GM21367 (cell line): ENCODE data around the gene POU2AF1.
"Not testable (repeated sequence)": the region's sequence is repeated elsewhere in the genome, so short reads cannot be mapped to it uniquely, and the experiment has no call there.

ENCODE experiments used
- ATAC-seq: cut with Tn5 transposase; IDR thresholded peaks from one replicate; pipeline ENCODE4 v1.9.1; 2021; ENCODE audit not compliant: unreplicated experiment

Gene POU2AF1

DNA sequence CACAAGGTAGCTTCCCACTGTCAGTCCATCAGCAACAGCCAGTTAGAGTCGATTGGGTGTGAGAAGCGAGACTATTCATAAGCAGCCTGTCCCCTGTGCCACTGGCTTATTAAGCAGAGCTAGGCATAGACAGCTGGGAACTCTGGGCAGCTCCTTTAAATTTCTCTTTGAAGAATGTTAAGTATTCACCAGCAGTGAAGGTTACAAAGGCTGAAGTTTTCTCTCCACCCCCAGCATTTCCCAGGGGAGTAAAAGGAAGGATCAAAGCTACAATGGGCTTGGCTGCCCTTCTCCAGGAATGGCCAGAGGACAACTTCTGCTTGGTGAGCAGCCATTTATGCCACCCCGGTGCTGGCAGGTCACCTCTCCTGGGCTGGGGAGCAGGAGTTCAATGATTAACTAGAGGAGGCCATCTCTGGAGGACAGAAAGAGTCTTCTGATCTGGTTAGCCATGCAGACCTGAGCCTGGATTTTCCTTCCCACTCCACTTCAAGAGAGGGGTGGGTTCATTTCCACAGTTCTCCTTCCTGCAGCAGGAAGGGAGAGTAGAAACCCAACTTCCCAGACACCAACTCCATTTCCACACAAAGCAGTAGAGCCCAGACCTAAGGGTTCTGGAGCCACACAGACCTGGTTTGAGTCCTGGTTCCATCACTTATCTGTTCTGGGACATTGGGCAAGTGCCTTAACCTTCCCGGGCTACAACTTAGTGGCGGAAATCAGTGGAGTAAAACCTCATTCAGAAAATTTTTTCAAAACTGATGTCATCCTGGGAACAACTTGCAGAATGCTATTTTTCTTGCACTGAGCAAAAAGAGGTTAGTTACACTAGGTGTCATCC is 58.1 kb downstream of the POU2AF1 start:
- no peak for ATAC-seq

DNA sequence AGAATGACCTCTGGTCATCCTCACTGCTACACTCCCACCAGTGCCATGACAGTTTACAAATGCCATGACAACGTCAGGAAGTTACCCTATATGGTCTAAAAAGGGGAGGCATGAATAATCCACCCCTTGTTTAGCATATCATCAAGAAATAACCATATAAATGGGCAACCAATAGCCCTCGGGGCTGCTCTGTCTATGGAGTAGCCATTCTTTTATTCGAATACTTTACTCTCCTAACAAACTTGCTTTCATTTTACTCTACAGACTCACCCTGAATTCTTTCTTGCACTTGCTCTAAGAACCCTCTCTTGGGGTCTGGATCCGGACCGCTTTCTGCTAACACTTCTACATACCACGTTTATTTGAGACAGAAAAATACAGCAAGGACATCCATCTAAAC is 58.9 kb downstream of the POU2AF1 start:
- ATAC-seq: not testable (repeated sequence)

DNA sequence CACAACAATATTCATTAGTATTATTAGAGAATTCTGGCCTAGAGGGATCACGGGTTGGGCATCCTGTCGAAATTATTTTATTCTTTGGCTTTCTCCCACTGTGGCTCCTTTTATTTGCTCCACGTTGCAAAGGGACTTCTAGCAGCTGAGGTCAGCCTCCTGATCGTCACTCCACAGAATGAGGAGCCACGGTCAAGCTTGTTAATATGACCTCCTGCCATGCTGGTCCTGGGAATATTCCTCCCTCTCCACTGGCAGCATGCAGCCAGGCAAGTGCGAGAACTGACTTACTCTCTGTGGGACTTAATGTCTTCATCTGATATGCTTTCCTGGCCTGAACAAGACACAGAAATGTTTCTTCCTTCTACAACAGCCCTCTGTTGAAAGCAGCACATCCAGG is 59.8 kb downstream of the POU2AF1 start:
- ATAC-seq: no peak

DNA sequence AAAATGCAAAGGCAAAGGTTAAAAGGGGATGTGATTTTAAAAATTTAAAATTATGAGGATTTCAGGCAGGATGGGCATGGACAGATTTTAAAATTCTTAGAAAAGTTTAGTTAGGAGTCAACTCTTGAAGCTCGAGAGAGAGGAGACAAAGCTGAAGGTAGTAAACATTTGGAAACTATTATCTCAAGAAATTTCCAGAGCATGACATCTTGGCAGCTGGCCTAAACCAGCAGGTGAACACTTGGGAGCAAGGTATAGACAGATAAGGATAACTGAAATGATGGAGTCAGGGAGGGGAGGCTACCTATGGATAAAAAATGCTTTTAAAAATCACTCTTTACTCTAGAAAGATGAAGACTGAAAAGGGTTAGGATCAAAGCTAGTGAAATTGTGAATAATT is 67.0 kb downstream of the POU2AF1 start:
- no peak for ATAC-seq

GRCh38 chr11:111310723-111311122 is 68.4 kb downstream of the POU2AF1 start:
- ATAC-seq: no peak

- no peak for ATAC-seq
These were observed 69.0 kb downstream of the POU2AF1 start for GRCh38 chr11:111310088-111310487.

GRCh38 chr11:111309215-111309915 is 69.7 kb downstream of the POU2AF1 start:
- ATAC-seq: no peak

DNA sequence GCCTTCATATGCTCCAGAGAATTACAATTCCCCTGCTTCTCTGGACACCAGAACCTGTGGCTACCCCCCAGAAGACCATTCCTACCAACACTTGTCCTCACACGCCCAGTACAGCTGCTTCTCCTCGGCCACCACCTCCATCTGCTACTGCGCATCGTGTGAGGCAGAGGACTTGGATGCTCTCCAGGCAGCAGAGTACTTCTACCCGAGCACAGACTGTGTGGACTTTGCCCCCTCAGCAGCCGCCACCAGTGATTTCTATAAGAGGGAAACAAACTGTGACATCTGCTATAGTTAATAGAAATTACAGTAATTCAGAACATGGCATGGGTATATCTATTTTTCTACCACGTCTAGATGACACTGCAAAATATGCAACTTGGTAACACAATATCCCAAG is 70.9 kb downstream of the POU2AF1 start:
- no peak for ATAC-seq

DNA sequence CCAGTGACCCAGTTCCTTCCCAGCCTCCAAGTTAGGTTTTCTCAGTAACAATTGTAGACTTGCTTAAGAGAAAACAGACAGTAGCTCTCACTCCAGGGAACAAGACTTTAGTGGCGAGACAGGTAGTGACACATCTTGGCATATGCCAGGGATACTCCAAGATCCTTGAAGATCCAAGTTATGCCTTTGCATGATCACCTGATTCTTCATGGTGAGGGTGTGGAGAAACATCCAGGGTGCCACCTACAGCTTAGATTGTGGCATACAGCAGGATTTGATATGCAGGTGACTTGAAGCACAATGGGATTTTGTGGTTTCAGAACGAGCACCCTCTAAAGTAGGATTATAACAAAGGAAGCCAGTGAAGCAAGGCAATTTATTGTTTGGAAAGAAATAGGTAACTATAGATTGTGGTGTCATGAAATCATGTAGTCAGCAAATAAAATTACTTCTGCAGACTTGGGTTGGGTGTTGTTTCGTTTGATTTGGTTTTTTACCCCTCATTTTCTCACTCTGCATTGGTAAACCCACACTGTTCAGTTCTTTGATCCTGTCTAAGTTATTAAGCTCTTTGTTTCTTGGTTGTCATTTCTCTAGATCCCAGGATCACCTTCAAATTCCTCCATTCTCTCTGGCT is 71.5 kb downstream of the POU2AF1 start:
- ATAC-seq: no peak

GRCh38 chr11:111306321-111306720 is 72.8 kb downstream of the POU2AF1 start:
- ATAC-seq: no peak

DNA sequence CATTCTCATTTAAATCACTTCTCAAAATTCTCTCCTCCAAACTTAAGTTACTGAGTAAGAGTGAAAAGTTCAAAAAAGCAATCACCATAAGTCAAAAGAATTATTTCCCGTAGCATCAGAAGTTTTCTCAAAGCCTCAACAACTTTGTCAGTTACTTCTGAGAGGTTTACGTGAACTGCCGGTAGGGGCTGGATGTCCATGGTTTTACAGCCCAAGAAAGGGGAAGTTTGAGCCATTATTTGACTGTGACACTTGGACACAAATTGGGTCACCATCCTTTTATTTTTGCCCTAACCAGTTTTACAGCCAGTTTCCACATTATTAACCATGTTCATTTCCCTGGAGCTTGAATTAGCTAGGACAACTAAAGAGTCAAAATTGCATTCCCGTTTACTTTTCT is 73.2 kb downstream of the POU2AF1 start:
- ATAC-seq: no peak

GRCh38 chr11:111305162-111305802 is 73.8 kb downstream of the POU2AF1 start:
- ATAC-seq: no peak

DNA sequence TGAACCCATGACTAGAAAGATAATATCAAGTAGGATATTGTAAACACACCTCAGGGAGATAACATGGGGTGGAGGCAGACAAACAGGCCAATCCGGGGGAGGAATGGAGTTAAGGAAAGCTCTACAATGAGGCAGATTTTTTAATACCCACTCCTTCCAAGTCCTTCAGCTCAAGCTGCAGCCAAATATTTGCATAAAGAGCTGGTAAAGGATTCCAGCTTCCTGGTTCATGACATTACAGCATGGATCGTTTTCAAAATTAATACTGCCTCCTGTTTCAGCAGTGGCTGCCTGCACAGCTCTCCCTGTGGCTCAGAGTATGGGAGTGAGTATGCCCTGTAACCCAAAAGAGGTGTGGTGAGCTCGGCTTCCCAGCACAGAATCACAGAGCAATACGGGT is 75.6 kb downstream of the POU2AF1 start:
- no peak for ATAC-seq

GRCh38 chr11:111302298-111302697 is 76.8 kb downstream of the POU2AF1 start:
- ATAC-seq: no peak
